DOHH2 (cell line): ENCODE data around the gene CHST1.

Source experiments
- CTCF ChIP-seq: fragments of 200-600 bp; sonication (generic); IDR thresholded peaks from one replicate; pipeline ENCODE4 v1.5.1; 2014; ENCODE audit warnings: antibody characterized with exemption, mild to moderate bottlenecking, low read depth, low read length; ENCODE audit not compliant: poor library complexity, severe bottlenecking
- EZH2phosphoT487 ChIP-seq: fragments of 200-600 bp; sonication (generic); IDR thresholded peaks from 2 replicates; pipeline ENCODE4 v1.6.1; 2017; ENCODE audit warnings: borderline replicate concordance, mild to moderate bottlenecking, antibody characterized with exemption, low read length, moderate library complexity, mixed read lengths

- TF ChIP-seq CTCF (no peak), EZH2phosphoT487 (no peak)
These were observed 17.6 kb downstream of the CHST1 start for GRCh38 chr11:45647786-45648185.
